BE2C (cell line): Measurements from ENCODE around the gene ALDH7A1.
A peak's percentile ranks its signal among the peaks of the same experiment; 100 is the strongest.
"Not testable (repeated sequence)": the region's sequence is repeated elsewhere in the genome, so short reads cannot be mapped to it uniquely, and the experiment has no call there.

ENCODE experiments used
- DNase-seq: peaks from one replicate; pipeline ENCODE4 v3.0.0-alpha.2; 2020
- H3K27me3 ChIP-seq: fragments of 250-450 bp; sonication (Bioruptor Pico); 2 replicates; pipeline ENCODE4 v1.5.1; 2020; ENCODE audit warnings: mild to moderate bottlenecking
- H3K36me3 ChIP-seq: fragments of 250-450 bp; sonication (Bioruptor Pico); 2 replicates; pipeline ENCODE4 v1.5.1; 2020; ENCODE audit warnings: mild to moderate bottlenecking
- H3K4me1 ChIP-seq: fragments of 250-450 bp; sonication (Bioruptor Pico); 2 replicates; pipeline ENCODE4 v1.5.1; 2020
- H3K4me3 ChIP-seq: 2 replicates; pipeline ENCODE4 v1.5.1; 2011; ENCODE audit warnings: low read depth, low read length
- H3K9me3 ChIP-seq: fragments of 250-450 bp; sonication (Bioruptor Pico); 2 replicates; pipeline ENCODE4 v1.5.1; 2020
- CTCF ChIP-seq: IDR thresholded peaks from 2 replicates; pipeline ENCODE4 v1.5.1; 2012; ENCODE audit warnings: mild to moderate bottlenecking, low read depth, low read length

Gene ALDH7A1

GRCh38 chr5:126600631-126601511 is 5.9 kb upstream of the ALDH7A1 start, which contains the start of gene PHAX:
PHAX (plus strand) TSS chr5:126600947; CDS start chr5:126600963, 16 bp downstream.
- DNase-seq: peak; percentile 90
- peak; percentile 80 for TF ChIP-seq CTCF
- H3K9me3 ChIP-seq: no peaks in the 10 kb centered on the region

GRCh38 chr5:126599971-126600630 is 5.1 kb upstream of the ALDH7A1 start:
- not testable (repeated sequence) for H3K9me3 ChIP-seq, H3K27me3 ChIP-seq, DNase-seq, H3K4me1 ChIP-seq
- Histone ChIP-seq H3K36me3 (peaks cover 19% of the 10 kb centered on the region), H3K4me3 (peak overlapping the region; percentile 78)

More at GRCh38 chr5:126600631-126601511, 5.9 kb upstream of the ALDH7A1 start, which contains the start of gene PHAX:
- Histone ChIP-seq H3K4me1 (no peaks in the 10 kb centered on the region), H3K4me3 (peak within 1 kb of the TSS; percentile 78), H3K27me3 (no peaks in the 10 kb centered on the region), H3K36me3 (peaks cover 27% of the 10 kb centered on the region)

GRCh38 chr5:126599499-126599898 is 4.5 kb upstream of the ALDH7A1 start:
- H3K4me3 ChIP-seq: no peak overlapping the region
- DNase-seq: no peak
- H3K9me3 ChIP-seq: no peaks in the 10 kb centered on the region
- peaks cover 13% of the 10 kb centered on the region for H3K36me3 ChIP-seq
- H3K4me1 ChIP-seq: no peaks in the 10 kb centered on the region
- H3K27me3 ChIP-seq: no peaks in the 10 kb centered on the region
- no peak for TF ChIP-seq CTCF

GRCh38 chr5:126597156-126597555 is 2.1 kb upstream of the ALDH7A1 start:
- no peaks in the 10 kb centered on the region for H3K27me3 ChIP-seq
- peaks cover 4% of the 10 kb centered on the region for H3K36me3 ChIP-seq
- no peaks in the 10 kb centered on the region for H3K4me1 ChIP-seq
- H3K9me3 ChIP-seq: no peaks in the 10 kb centered on the region
- no peak overlapping the region for H3K4me3 ChIP-seq
- no peak for TF ChIP-seq CTCF
- no peak for DNase-seq

- Histone ChIP-seq H3K9me3 (no peaks in the 10 kb centered on the region), H3K4me3 (peak overlapping the region; percentile 87), H3K4me1 (no peaks in the 10 kb centered on the region), H3K27me3 (no peaks in the 10 kb centered on the region), H3K36me3 (peaks cover 10% of the 10 kb centered on the region)
- no peak for DNase-seq
- no peak for TF ChIP-seq CTCF
These were observed 566 bp upstream of the ALDH7A1 start for GRCh38 chr5:126595486-126596083.

- peaks cover 23% of the 10 kb centered on the region for H3K36me3 ChIP-seq
- no peaks in the 10 kb centered on the region for H3K9me3 ChIP-seq
- no peak for DNase-seq
- no peak for TF ChIP-seq CTCF
- no peak overlapping the region for H3K4me3 ChIP-seq
- H3K4me1 ChIP-seq: no peaks in the 10 kb centered on the region
- H3K27me3 ChIP-seq: no peaks in the 10 kb centered on the region
These were observed 3.5 kb downstream of the ALDH7A1 start for GRCh38 chr5:126591549-126591948.
